HepG2 (cell line): Measurements from ENCODE around the gene PHACTR3. TPM values are rescaled to one million over a fixed set of nuclear protein-coding genes. Genes with fewer than 3 reads are reported as not detected.
"Not testable (repeated sequence)": the region's sequence is repeated elsewhere in the genome, so short reads cannot be mapped to it uniquely, and the experiment has no call there.

Experiments
- ATAC-seq: fragments of 200-7000 bp; cut with Tn5 transposase; 3 replicates; pipeline ENCODE4 v1.9.1; 2020; ENCODE audit warnings: mild to moderate bottlenecking, moderate library complexity
- BruUV-seq: library from RNA; stranded (reverse); fragments of 400-500 nt; replicated peaks from 2 replicates; lab custom pipeline; 2021; lab: Mats Ljungman, UMichigan
- CTCF ChIA-PET: fragments of 300-600 bp; formaldehyde crosslinking; extraction: SDS; loops from one replicate; lab custom pipeline; 2021; ENCODE audit warnings: low total read pairs, inconsistent platforms, low intra/inter-chr PET ratio; lab: Yijun Ruan, JAX
- POLR2A ChIA-PET: fragments of 350-600 bp; sonication (Branson Sonifier 250); formaldehyde crosslinking; loops from one replicate; lab custom pipeline; 2020; ENCODE audit warnings: antibody characterized with exemption, inconsistent platforms; lab: Yijun Ruan, JAX
- DNase-seq: peaks from one replicate; pipeline ENCODE4 v3.0.0-alpha.2; 2015; ENCODE audit warnings: low spot score
- FAIRE-seq: peaks from 3 replicates; lab custom pipeline; 2011; peaks lifted over from hg19 to GRCh38; lab: Jason Lieb, UNC
- H2AFZ ChIP-seq: one replicate; pipeline ENCODE4 v1.6.1; 2011; ENCODE audit warnings: low read length, inconsistent platforms
- H3K27ac ChIP-seq: fragments of 300-600 bp; 3 replicates; pipeline ENCODE4 v1.8.0; 2011; ENCODE audit warnings: mixed run types, mild to moderate bottlenecking, mixed read lengths, low read length, inconsistent platforms; ENCODE audit not compliant: insufficient read depth; ENCODE audit errors: extremely low read length
- H3K27me3 ChIP-seq, 2 experiments: fragments of 200-600 bp in 1 of 2; 2 replicates in 1 of 2; 3 replicates in 1 of 2; pipeline versions ENCODE4 v1.6.0 to v1.8.0; 2011; ENCODE audit warnings: low read length in 2 of 2, mild to moderate bottlenecking in 2 of 2, moderate library complexity in 2 of 2, inconsistent platforms in 1 of 2; ENCODE audit not compliant: insufficient read depth in 2 of 2, control insufficient read depth in 1 of 2
- H3K36me3 ChIP-seq, 2 experiments: fragments of 200-600 bp in 1 of 2; replicated peaks in 1 of 2; 2 replicates in 1 of 2; 3 replicates in 1 of 2; pipeline versions ENCODE4 v1.5.1 to v1.8.0; 2011; ENCODE audit warnings: low read length in 2 of 2, inconsistent platforms in 1 of 2; ENCODE audit not compliant: insufficient read depth in 2 of 2, control insufficient read depth in 1 of 2
- H3K4me1 ChIP-seq: 2 replicates; pipeline ENCODE4 v1.5.1; 2012; ENCODE audit warnings: low read length, inconsistent platforms; ENCODE audit not compliant: insufficient read depth
- H3K4me2 ChIP-seq: 2 replicates; pipeline ENCODE4 v1.6.0; 2011; ENCODE audit warnings: low read depth, low read length, inconsistent platforms
- H3K4me3 ChIP-seq, 3 experiments: fragments of 200-600 bp in 1 of 3; sonication (generic), shearing (Covaris generic) in 1 of 3; replicated peaks in 1 of 3; 2 replicates each; pipeline ENCODE4 v1.5.1; 2011 to 2016; ENCODE audit warnings: low read length in 3 of 3, inconsistent platforms in 2 of 3, low read depth in 2 of 3, mild to moderate bottlenecking in 2 of 3, control low read depth in 1 of 3, mixed read lengths in 1 of 3; ENCODE audit not compliant: insufficient read depth in 1 of 3
- H3K79me2 ChIP-seq: one replicate; pipeline ENCODE4 v1.6.1; 2011; ENCODE audit warnings: low read length, inconsistent platforms; ENCODE audit not compliant: insufficient read depth
- H3K9ac ChIP-seq: 2 replicates; pipeline ENCODE4 v1.6.0; 2011; ENCODE audit warnings: mild to moderate bottlenecking, low read depth, low read length, inconsistent platforms; ENCODE audit not compliant: insufficient read depth
- H3K9me3 ChIP-seq: 2 replicates; pipeline ENCODE4 v1.5.1; 2012; ENCODE audit warnings: mild to moderate bottlenecking, low read length
- H4K20me1 ChIP-seq: 2 replicates; pipeline ENCODE4 v1.6.0; 2011; ENCODE audit warnings: inconsistent platforms, mild to moderate bottlenecking, low read length, moderate library complexity; ENCODE audit not compliant: insufficient read depth
- FOXM1 ChIP-seq: sonication (generic); formaldehyde crosslinking; IDR thresholded peaks from 2 replicates; pipeline ENCODE4 v1.5.0; 2020; ENCODE audit warnings: missing genetic modification reagents
- JUNB ChIP-seq: sonication (generic); formaldehyde crosslinking; IDR thresholded peaks from 2 replicates; pipeline ENCODE4 v1.8.0; 2022; ENCODE audit warnings: missing genetic modification reagents, mild to moderate bottlenecking, borderline replicate concordance
- TCF7L2 ChIP-seq: IDR thresholded peaks from 2 replicates; pipeline ENCODE4 v1.6.1; 2011; ENCODE audit warnings: mild to moderate bottlenecking, low read depth, low read length, moderate library complexity
- ZNF674 ChIP-seq: sonication (generic); formaldehyde crosslinking; IDR thresholded peaks from 2 replicates; pipeline ENCODE4 v1.5.0; 2020; ENCODE audit warnings: low read depth, mild to moderate bottlenecking, missing genetic modification reagents
- ZNF709 ChIP-seq: sonication (generic); formaldehyde crosslinking; IDR thresholded peaks from 2 replicates; pipeline ENCODE4 v1.5.0; 2020; ENCODE audit warnings: mild to moderate bottlenecking, missing genetic modification reagents
- ZNF775 ChIP-seq: sonication (generic); formaldehyde crosslinking; IDR thresholded peaks from 2 replicates; pipeline ENCODE4 v1.4.0; 2020; ENCODE audit warnings: missing genetic modification reagents, mild to moderate bottlenecking, moderate library complexity, borderline replicate concordance
- WGBS: methylation state at CpG from one replicate; pipeline ENCODE4 v1.1.6; 2017; ENCODE audit warnings: low lambda C conversion rate; 5-methylcytosine and 5-hydroxymethylcytosine counted together
- in situ Hi-C: cut with HindIII; loops from 2 replicates; pipeline ENCODE4 v1.10.0; 2017; ENCODE audit warnings: low pct_unique_long_range_greater_than_20kb; ENCODE audit not compliant: extremely low pct_ligation_motif_present
- intact Hi-C: fragments of 100-400 bp; cut with micrococcal nuclease; formaldehyde crosslinking; loops from one replicate; pipeline ENCODE4 v1.10.0; 2022; ENCODE audit not compliant: unreplicated experiment
- polyA plus RNA-seq, 8 experiments: library from polyadenylated mRNA; depleted of rRNA in 3 of 8; stranded (reverse) in 7 of 8; unstranded in 1 of 8; fragments of >200 nt; fragmentation: Illumina TruSeq in 4 of 8; extraction: Trizol in 4 of 8; gene quantifications; 2 replicates each; pipeline versions ENCODE4 v1.2.1 to v1.2.3, GENCODE V29; 2011 to 2016; ENCODE audit warnings: low read depth in 4 of 8, missing spikeins in 1 of 8, mixed read lengths in 1 of 8; ENCODE audit not compliant: insufficient read depth in 1 of 8
- total RNA-seq, 5 experiments: library from RNA; depleted of rRNA; stranded (reverse); fragments of >200 nt; fragmentation: Illumina TruSeq; extraction: Trizol; gene quantifications; 2 replicates each; pipeline ENCODE4 v1.2.3, GENCODE V29; 2016; ENCODE audit warnings: low read depth in 1 of 5
- TF ChIP-seq, protein P1 (sequence below): sonication (generic); formaldehyde crosslinking; IDR thresholded peaks from 2 replicates; pipeline ENCODE4 v1.4.0; 2020; ENCODE audit warnings: missing genetic modification reagents
- TF ChIP-seq, protein P2 (sequence below): sonication (generic); formaldehyde crosslinking; IDR thresholded peaks from 2 replicates; pipeline ENCODE4 v1.5.1; 2020; ENCODE audit warnings: mild to moderate bottlenecking, missing genetic modification reagents, borderline replicate concordance
- TF ChIP-seq, protein P3 (sequence below): IDR thresholded peaks from 2 replicates; pipeline ENCODE4 v1.6.1; 2016; ENCODE audit warnings: low read depth, borderline replicate concordance

Gene PHACTR3
- total and polyA plus RNA-seq, 2 of the 13 experiments (the other 11 are each of a cell fraction or from before 2014, with no cell fraction given) = not detected

DNA sequence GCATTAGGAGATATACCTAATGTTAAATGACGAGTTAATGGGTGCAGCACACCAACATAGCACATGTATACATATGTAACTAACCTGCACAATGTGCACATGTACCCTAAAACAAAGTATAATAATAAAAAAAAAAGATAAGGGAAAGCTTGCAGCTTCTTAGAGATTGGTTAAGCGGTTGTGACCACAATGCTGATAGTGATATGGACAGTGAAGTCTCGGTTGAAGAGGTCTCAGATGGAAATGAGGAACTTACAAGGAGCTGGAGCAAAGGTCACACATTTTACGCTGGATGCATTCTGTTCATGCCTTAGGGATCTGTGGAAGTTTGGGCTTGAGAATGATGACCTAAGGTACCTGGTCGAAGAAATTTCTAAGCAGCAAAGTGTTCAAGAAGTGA is 252.6 kb downstream of the PHACTR3 start:
- H3K9me3 ChIP-seq, H3K9ac ChIP-seq, H3K79me2 ChIP-seq, H4K20me1 ChIP-seq, ATAC-seq, H3K4me1 ChIP-seq, FAIRE-seq, DNase-seq, H3K27ac ChIP-seq, BruUV-seq, H3K27me3 ChIP-seq, in situ Hi-C loops, H3K36me3 ChIP-seq, H3K4me3 ChIP-seq, H3K4me2 ChIP-seq, POLR2A ChIA-PET, H2AFZ ChIP-seq, CTCF ChIA-PET: not testable (repeated sequence)
- intact Hi-C loops = loop anchor here (10.0 kb wide), 1 partner anchor 262 kb away; no protein-coding TSS in a partner anchor
- WGBS = 18% methylated on average over 5 of the region's 5 CpGs

DNA sequence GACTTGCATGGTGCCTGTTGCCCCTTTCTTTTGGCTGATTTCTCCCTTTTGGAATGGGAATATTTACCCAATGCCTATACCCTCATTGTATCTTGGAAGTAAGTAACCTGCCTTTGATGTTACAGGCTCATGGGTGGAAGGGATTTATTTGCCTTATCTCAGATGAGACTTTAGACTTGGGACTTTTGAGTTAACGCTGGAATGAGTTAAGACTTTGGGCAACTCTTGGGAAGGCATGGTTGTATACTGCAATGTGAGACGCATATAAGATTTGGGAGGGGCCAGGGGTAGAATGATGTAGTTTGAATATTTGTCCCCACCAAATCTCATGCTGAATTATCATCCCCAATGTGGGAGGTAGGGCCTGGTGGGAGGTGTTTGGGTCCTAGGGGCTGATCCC is 253.6 kb downstream of the PHACTR3 start:
- BruUV-seq = no TSS peak
- H3K4me1 ChIP-seq = no peaks in the 10 kb centered on the region
- no peak for DNase-seq
- ATAC-seq = no peak
- in situ Hi-C loops (no loop called here), intact Hi-C loops (loop anchor here (10.0 kb wide), 1 partner anchor 263 kb away; no protein-coding TSS in a partner anchor)
- no peak overlapping the region for H3K4me2 ChIP-seq
- H3K27ac ChIP-seq = no peak overlapping the region
- ChIA-PET POLR2A (no interaction called here), CTCF (no interaction called here)
- no peaks in the 10 kb centered on the region for H3K9me3 ChIP-seq
- H3K79me2 ChIP-seq = no peaks in the 10 kb centered on the region
- H3K9ac ChIP-seq = no peak overlapping the region
- H3K36me3 ChIP-seq = no peaks in the 10 kb centered on the region
- WGBS = 14% methylated on average over 2 of the region's 2 CpGs
- no peaks in the 10 kb centered on the region for H3K27me3 ChIP-seq
- FAIRE-seq = no peak
- H4K20me1 ChIP-seq = no peaks in the 10 kb centered on the region
- H3K4me3 ChIP-seq = no peak overlapping the region
- no peak overlapping the region for H2AFZ ChIP-seq
- TF ChIP-seq, protein P1, sequence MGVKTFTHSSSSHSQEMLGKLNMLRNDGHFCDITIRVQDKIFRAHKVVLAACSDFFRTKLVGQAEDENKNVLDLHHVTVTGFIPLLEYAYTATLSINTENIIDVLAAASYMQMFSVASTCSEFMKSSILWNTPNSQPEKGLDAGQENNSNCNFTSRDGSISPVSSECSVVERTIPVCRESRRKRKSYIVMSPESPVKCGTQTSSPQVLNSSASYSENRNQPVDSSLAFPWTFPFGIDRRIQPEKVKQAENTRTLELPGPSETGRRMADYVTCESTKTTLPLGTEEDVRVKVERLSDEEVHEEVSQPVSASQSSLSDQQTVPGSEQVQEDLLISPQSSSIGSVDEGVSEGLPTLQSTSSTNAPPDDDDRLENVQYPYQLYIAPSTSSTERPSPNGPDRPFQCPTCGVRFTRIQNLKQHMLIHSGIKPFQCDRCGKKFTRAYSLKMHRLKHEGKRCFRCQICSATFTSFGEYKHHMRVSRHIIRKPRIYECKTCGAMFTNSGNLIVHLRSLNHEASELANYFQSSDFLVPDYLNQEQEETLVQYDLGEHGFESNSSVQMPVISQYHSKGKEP (CRISPR knock-in tag) = no peak
- TF ChIP-seq FOXM1 (CRISPR knock-in tag) = no peak
- TF ChIP-seq TCF7L2 = no peak
- TF ChIP-seq, protein P2, sequence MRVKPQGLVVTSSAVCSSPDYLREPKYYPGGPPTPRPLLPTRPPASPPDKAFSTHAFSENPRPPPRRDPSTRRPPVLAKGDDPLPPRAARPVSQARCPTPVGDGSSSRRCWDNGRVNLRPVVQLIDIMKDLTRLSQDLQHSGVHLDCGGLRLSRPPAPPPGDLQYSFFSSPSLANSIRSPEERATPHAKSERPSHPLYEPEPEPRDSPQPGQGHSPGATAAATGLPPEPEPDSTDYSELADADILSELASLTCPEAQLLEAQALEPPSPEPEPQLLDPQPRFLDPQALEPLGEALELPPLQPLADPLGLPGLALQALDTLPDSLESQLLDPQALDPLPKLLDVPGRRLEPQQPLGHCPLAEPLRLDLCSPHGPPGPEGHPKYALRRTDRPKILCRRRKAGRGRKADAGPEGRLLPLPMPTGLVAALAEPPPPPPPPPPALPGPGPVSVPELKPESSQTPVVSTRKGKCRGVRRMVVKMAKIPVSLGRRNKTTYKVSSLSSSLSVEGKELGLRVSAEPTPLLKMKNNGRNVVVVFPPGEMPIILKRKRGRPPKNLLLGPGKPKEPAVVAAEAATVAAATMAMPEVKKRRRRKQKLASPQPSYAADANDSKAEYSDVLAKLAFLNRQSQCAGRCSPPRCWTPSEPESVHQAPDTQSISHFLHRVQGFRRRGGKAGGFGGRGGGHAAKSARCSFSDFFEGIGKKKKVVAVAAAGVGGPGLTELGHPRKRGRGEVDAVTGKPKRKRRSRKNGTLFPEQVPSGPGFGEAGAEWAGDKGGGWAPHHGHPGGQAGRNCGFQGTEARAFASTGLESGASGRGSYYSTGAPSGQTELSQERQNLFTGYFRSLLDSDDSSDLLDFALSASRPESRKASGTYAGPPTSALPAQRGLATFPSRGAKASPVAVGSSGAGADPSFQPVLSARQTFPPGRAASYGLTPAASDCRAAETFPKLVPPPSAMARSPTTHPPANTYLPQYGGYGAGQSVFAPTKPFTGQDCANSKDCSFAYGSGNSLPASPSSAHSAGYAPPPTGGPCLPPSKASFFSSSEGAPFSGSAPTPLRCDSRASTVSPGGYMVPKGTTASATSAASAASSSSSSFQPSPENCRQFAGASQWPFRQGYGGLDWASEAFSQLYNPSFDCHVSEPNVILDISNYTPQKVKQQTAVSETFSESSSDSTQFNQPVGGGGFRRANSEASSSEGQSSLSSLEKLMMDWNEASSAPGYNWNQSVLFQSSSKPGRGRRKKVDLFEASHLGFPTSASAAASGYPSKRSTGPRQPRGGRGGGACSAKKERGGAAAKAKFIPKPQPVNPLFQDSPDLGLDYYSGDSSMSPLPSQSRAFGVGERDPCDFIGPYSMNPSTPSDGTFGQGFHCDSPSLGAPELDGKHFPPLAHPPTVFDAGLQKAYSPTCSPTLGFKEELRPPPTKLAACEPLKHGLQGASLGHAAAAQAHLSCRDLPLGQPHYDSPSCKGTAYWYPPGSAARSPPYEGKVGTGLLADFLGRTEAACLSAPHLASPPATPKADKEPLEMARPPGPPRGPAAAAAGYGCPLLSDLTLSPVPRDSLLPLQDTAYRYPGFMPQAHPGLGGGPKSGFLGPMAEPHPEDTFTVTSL (CRISPR knock-in tag) = no peak
- no peak for TF ChIP-seq JUNB (CRISPR knock-in tag)
- TF ChIP-seq, protein P3, sequence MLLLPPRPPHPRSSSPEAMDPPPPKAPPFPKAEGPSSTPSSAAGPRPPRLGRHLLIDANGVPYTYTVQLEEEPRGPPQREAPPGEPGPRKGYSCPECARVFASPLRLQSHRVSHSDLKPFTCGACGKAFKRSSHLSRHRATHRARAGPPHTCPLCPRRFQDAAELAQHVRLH (CRISPR knock-in tag) = no peak
- no peak for TF ChIP-seq ZNF709 (CRISPR knock-in tag)
- TF ChIP-seq ZNF775 = no peak
- no peak for TF ChIP-seq ZNF674 (CRISPR knock-in tag)
